Activated CD8-positive, alpha-beta T cell treated with anti-CD3 and anti-CD28 coated beads for 36 hours (primary cell): ENCODE data around the gene ZNF808. TPM values are rescaled to one million over a fixed set of nuclear protein-coding genes. Genes with fewer than 3 reads are reported as not detected.
"Not testable (repeated sequence)": the region's sequence is repeated elsewhere in the genome, so short reads cannot be mapped to it uniquely, and the experiment has no call there.

Source experiments
- ATAC-seq: fragments of 200-7000 bp; cut with Tn5 transposase; one replicate; pipeline ENCODE4 v1.10.0; 2021; ENCODE audit warnings: mild to moderate bottlenecking, moderate library complexity
- CTCF ChIA-PET: fragments of 350-600 bp; sonication (Branson Sonifier 250); formaldehyde crosslinking; loops from one replicate; lab custom pipeline; 2021; ENCODE audit warnings: antibody characterized with exemption; lab: Charles Lee
- POLR2A ChIA-PET: fragments of 350-600 bp; sonication (Branson Sonifier 250); formaldehyde crosslinking; loops from one replicate; lab custom pipeline; 2021; ENCODE audit warnings: antibody characterized with exemption; lab: Charles Lee
- DNase-seq: peaks from one replicate; pipeline ENCODE4 v3.0.0-alpha.2; 2020
- H3K27ac Mint-ChIP-seq: one replicate; pipeline ENCODE4 v1.8.0; 2021; ENCODE audit warnings: mild to moderate bottlenecking, mixed read lengths
- H3K27me3 Mint-ChIP-seq: one replicate; pipeline ENCODE4 v1.8.0; 2021; ENCODE audit warnings: mixed read lengths
- H3K36me3 Mint-ChIP-seq: one replicate; pipeline ENCODE4 v1.8.0; 2021; ENCODE audit warnings: low read depth, mixed read lengths
- H3K4me1 Mint-ChIP-seq: one replicate; pipeline ENCODE4 v1.8.0; 2021; ENCODE audit warnings: low read depth, mixed read lengths
- H3K4me3 Mint-ChIP-seq: one replicate; pipeline ENCODE4 v1.8.0; 2021; ENCODE audit warnings: mild to moderate bottlenecking, moderate library complexity, mixed read lengths
- H3K9me3 Mint-ChIP-seq: one replicate; pipeline ENCODE4 v1.8.0; 2021; ENCODE audit warnings: mixed read lengths
- CTCF ChIP-seq: fragments of 200-600 bp; IDR thresholded peaks from one replicate; pipeline ENCODE4 v1.8.0; 2022; ENCODE audit warnings: antibody characterized with exemption, mild to moderate bottlenecking
- intact Hi-C: fragments of 100-400 bp; cut with micrococcal nuclease; formaldehyde crosslinking; loops from one replicate; pipeline ENCODE4 v1.10.0; 2022
- total RNA-seq, 2 experiments: library from RNA; stranded (reverse); gene quantifications; one replicate each; pipeline ENCODE4 v1.2.3, GENCODE V29; 2021

Gene ZNF808
- total RNA-seq, 2 experiments from 2014 or later = 32.4 to 32.5 TPM

GRCh38 chr19:52601025-52601973 is 73.8 kb downstream of the ZNF808 start:
- H3K4me1 Mint-ChIP-seq = peaks cover 32% of the 10 kb centered on the region
- intact Hi-C loops = no loop called here
- peak; percentile 99 for ATAC-seq
- CTCF ChIA-PET = interaction anchor here (1.0 kb wide), 1 partner anchor 364 kb away, joined by 3 read pairs; no protein-coding TSS in a partner anchor
- peak overlapping the region; percentile 81 for H3K4me3 Mint-ChIP-seq
- no peaks in the 10 kb centered on the region for H3K27me3 Mint-ChIP-seq
- peak; percentile 96 for DNase-seq
- peak overlapping the region; percentile 68 for H3K27ac Mint-ChIP-seq
- peaks cover 23% of the 10 kb centered on the region for H3K9me3 Mint-ChIP-seq
- peak; percentile 33 for TF ChIP-seq CTCF
- peaks cover 48% of the 10 kb centered on the region for H3K36me3 Mint-ChIP-seq
- POLR2A ChIA-PET = no interaction called here

GRCh38 chr19:52601974-52602366 is 74.5 kb downstream of the ZNF808 start:
- Mint-ChIP-seq H3K27ac (peak overlapping the region; percentile 68), H3K4me1 (peaks cover 35% of the 10 kb centered on the region), H3K36me3 (peaks cover 48% of the 10 kb centered on the region), H3K4me3 (peak overlapping the region; percentile 81), H3K9me3 (peaks cover 19% of the 10 kb centered on the region)
- H3K27me3 Mint-ChIP-seq, POLR2A ChIA-PET, intact Hi-C loops, ATAC-seq: not testable (repeated sequence)
- peak; percentile 12 for DNase-seq
- CTCF ChIA-PET = interaction anchor here (1.0 kb wide), 1 partner anchor 364 kb away, joined by 3 read pairs; no protein-coding TSS in a partner anchor

- H3K36me3 Mint-ChIP-seq = peaks cover 42% of the 10 kb centered on the region
- no peak for ATAC-seq
Observed at GRCh38 chr19:52602941-52603340, 75.5 kb downstream of the ZNF808 start.

GRCh38 chr19:52603558-52604207 is 76.2 kb downstream of the ZNF808 start:
- POLR2A ChIA-PET = interaction anchor here (0.6 kb wide), 1 partner anchor 66 kb away, joined by 3 read pairs; no protein-coding TSS in a partner anchor
- Mint-ChIP-seq H3K4me1 (peaks cover 39% of the 10 kb centered on the region), H3K36me3 (peaks cover 44% of the 10 kb centered on the region), H3K9me3 (peaks cover 16% of the 10 kb centered on the region), H3K27me3 (no peaks in the 10 kb centered on the region), H3K4me3 (no peak overlapping the region), H3K27ac (no peak overlapping the region)
- intact Hi-C loops = no loop called here
- ATAC-seq (no peak), DNase-seq (no peak)
- CTCF ChIA-PET = no interaction called here
- no peak for TF ChIP-seq CTCF

More at GRCh38 chr19:52602941-52603340, 75.5 kb downstream of the ZNF808 start:
- H3K4me1 Mint-ChIP-seq = peaks cover 37% of the 10 kb centered on the region
- no peak for TF ChIP-seq CTCF
- H3K27me3 Mint-ChIP-seq = no peaks in the 10 kb centered on the region
- peaks cover 14% of the 10 kb centered on the region for H3K9me3 Mint-ChIP-seq
- ChIA-PET CTCF (no interaction called here), POLR2A (no interaction called here)
- DNase-seq = no peak
- intact Hi-C loops = no loop called here
- no peak overlapping the region for H3K4me3 Mint-ChIP-seq
- H3K27ac Mint-ChIP-seq = no peak overlapping the region

Other genes starting within 250 kb of the ZNF808 start
- gene ZNF480, start 230.5 kb upstream of the ZNF808 start, total RNA-seq = 1 to 10 TPM; 2.6 to 3.2 TPM
- gene ZNF610, start 191.4 kb upstream of the ZNF808 start, total RNA-seq = 1 to 10 TPM; 1.4 to 3.2 TPM
- gene ZNF880, start 157.7 kb upstream of the ZNF808 start, total RNA-seq = 10 to 100 TPM; 18.1 to 20.4 TPM
- 1 to 10 TPM; 6.8 to 8.3 TPM for gene ZNF528, start 129.8 kb upstream of the ZNF808 start, total RNA-seq
- gene ZNF534, start 98.5 kb upstream of the ZNF808 start, total RNA-seq = not detected
- gene ZNF578, start 74.1 kb upstream of the ZNF808 start, total RNA-seq = under 1 TPM; 0.72 to 0.86 TPM
- gene ZNF701, start 42.6 kb downstream of the ZNF808 start, total RNA-seq = 10 to 100 TPM; 21.1 to 23.0 TPM
- gene ZNF83, start 110.7 kb downstream of the ZNF808 start, total RNA-seq = 10 to 100 TPM; 27.4 to 31.1 TPM
- 10 to 100 TPM; 18.4 to 20.9 TPM for gene ZNF611, start 207.4 kb downstream of the ZNF808 start, total RNA-seq